HG02798 (cell line): ENCODE data around the gene CCR5AS.
"Not testable (repeated sequence)": the region's sequence is repeated elsewhere in the genome, so short reads cannot be mapped to it uniquely, and the experiment has no call there.

Source experiments
- ATAC-seq: cut with Tn5 transposase; IDR thresholded peaks from one replicate; pipeline ENCODE4 v1.9.1; 2021; ENCODE audit warnings: mild to moderate bottlenecking; ENCODE audit not compliant: unreplicated experiment, poor library complexity

The CCR5AS gene

GRCh38 chr3:46429671-46430070, 22.8 kb upstream of the CCR5AS start:
- ATAC-seq: no peak

GRCh38 chr3:46429250-46429649, 22.4 kb upstream of the CCR5AS start:
- ATAC-seq: no peak

- ATAC-seq: no peak
Observed at GRCh38 chr3:46427916-46428833, 21.3 kb upstream of the CCR5AS start.

- ATAC-seq: not testable (repeated sequence)
Observed at GRCh38 chr3:46427404-46427803, 20.5 kb upstream of the CCR5AS start.

- not testable (repeated sequence) for ATAC-seq
Observed at GRCh38 chr3:46426476-46426875, 19.6 kb upstream of the CCR5AS start.

GRCh38 chr3:46423588-46423987, 16.7 kb upstream of the CCR5AS start:
- no peak for ATAC-seq

GRCh38 chr3:46422617-46423016, 15.8 kb upstream of the CCR5AS start:
- no peak for ATAC-seq

GRCh38 chr3:46420931-46421330, 14.1 kb upstream of the CCR5AS start:
- no peak for ATAC-seq

- ATAC-seq: no peak
Observed at GRCh38 chr3:46419816-46420215, 12.9 kb upstream of the CCR5AS start.

GRCh38 chr3:46417841-46418611, 11.2 kb upstream of the CCR5AS start:
- ATAC-seq: no peak

GRCh38 chr3:46416811-46417510, 10.1 kb upstream of the CCR5AS start:
- ATAC-seq: no peak

GRCh38 chr3:46416125-46416810, 9.4 kb upstream of the CCR5AS start:
- no peak for ATAC-seq

GRCh38 chr3:46414739-46415138, 7.9 kb upstream of the CCR5AS start:
- ATAC-seq: no peak

- ATAC-seq: no peak
Observed at GRCh38 chr3:46413951-46414350, 7.1 kb upstream of the CCR5AS start.

- no peak for ATAC-seq
Observed at GRCh38 chr3:46412786-46413298, 6.0 kb upstream of the CCR5AS start.

GRCh38 chr3:46411271-46411670, 4.4 kb upstream of the CCR5AS start:
- ATAC-seq: no peak

GRCh38 chr3:46410669-46411068, 3.8 kb upstream of the CCR5AS start:
- ATAC-seq: no peak

- ATAC-seq: no peak
Observed at GRCh38 chr3:46409739-46410489, 3.0 kb upstream of the CCR5AS start.

GRCh38 chr3:46408853-46409252, 2.0 kb upstream of the CCR5AS start:
- ATAC-seq: no peak
